HG02938 (cell line): ENCODE measurements around the gene SGK2.
A peak's percentile ranks its signal among the peaks of the same experiment; 100 is the strongest.

Experiments
- ATAC-seq: cut with Tn5 transposase; IDR thresholded peaks from one replicate; pipeline ENCODE4 v1.9.1; 2021; ENCODE audit warnings: mild to moderate bottlenecking, moderate library complexity; ENCODE audit not compliant: unreplicated experiment

SGK2 gene

GRCh38 chr20:43558412-43559146, at the start of gene SGK2:
Gene SGK2 (plus strand): TSS chr20:43559027. CDS start chr20:43566496, 7,469 bp downstream.
- no peak for ATAC-seq

GRCh38 chr20:43511879-43512278, 46.9 kb upstream of the SGK2 start:
- no peak for ATAC-seq

- no peak for ATAC-seq
Measured at GRCh38 chr20:43513372-43513930, 45.4 kb upstream of the SGK2 start.

- peak; percentile 78 for ATAC-seq
Measured at GRCh38 chr20:43513931-43514647, 44.7 kb upstream of the SGK2 start.

GRCh38 chr20:43514648-43514999, 44.2 kb upstream of the SGK2 start:
- peak; percentile 18 for ATAC-seq

- no peak for ATAC-seq
Measured at GRCh38 chr20:43515628-43516027, 43.2 kb upstream of the SGK2 start.

- ATAC-seq = no peak
Measured at GRCh38 chr20:43516251-43516824, 42.5 kb upstream of the SGK2 start.

GRCh38 chr20:43520074-43520630, 38.7 kb upstream of the SGK2 start:
- no peak for ATAC-seq

GRCh38 chr20:43525021-43525420, 33.8 kb upstream of the SGK2 start:
- ATAC-seq = no peak

- ATAC-seq = no peak
Measured at GRCh38 chr20:43528258-43528875, 30.5 kb upstream of the SGK2 start.

- ATAC-seq = no peak
Measured at GRCh38 chr20:43529051-43529450, 29.8 kb upstream of the SGK2 start.

GRCh38 chr20:43529457-43530153, 29.2 kb upstream of the SGK2 start:
- no peak for ATAC-seq

GRCh38 chr20:43530321-43531090, 28.3 kb upstream of the SGK2 start:
- ATAC-seq = no peak

- ATAC-seq = no peak
Measured at GRCh38 chr20:43531091-43531443, 27.8 kb upstream of the SGK2 start.

GRCh38 chr20:43532416-43533055, 26.3 kb upstream of the SGK2 start:
- ATAC-seq = no peak

- ATAC-seq = no peak
Measured at GRCh38 chr20:43533060-43533459, 25.8 kb upstream of the SGK2 start.

- ATAC-seq = no peak
Measured at GRCh38 chr20:43534016-43534415, 24.8 kb upstream of the SGK2 start.

GRCh38 chr20:43534791-43535350, 24.0 kb upstream of the SGK2 start:
- ATAC-seq = no peak
